Fibroblast of peridontal ligament (primary cell): ENCODE results near the gene FGF1.

Source experiments
- DNase-seq: peaks from one replicate; pipeline ENCODE4 v3.0.0-alpha.2; 2010; ENCODE audit errors: extremely low read depth

FGF1 gene

DNA sequence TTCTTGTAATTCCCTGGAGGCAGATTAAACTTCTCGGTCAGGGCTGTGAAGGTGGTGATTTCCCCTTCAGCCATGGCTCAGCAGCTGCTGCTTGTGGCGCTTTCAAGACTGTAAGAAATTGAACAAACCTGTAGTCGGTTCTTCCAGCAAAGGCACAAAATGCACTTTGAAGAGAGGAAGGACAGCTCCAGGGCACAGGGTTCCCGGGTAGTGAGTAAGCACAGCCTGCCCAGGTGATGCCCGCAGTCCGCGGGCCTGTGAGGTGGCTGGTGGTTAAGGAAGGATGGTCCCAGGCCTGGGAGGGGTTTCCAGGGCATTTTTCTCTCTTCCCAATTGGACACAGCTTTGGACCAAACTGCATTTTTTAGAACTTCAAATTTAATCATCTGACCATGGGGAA is 71.8 kb downstream of the FGF1 start:
- DNase-seq: no peak

DNA sequence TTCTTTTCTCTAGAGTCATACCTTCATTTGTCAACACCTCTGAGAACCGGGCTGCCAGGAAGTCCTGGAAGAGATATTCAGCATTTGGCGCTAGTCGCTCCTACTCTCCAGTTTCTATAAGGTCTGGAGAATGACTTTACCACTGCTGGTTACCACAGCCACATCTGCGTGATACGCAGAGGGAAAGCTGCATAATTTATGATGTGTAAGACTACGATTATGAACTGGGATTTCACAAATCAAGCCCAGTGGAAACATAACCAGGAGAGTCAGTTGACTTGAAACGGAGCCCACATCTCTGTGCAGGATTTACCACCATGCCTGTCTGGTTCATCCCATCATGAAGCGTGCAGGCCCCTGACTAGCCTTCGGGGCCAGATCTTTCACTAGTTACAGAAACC is 72.6 kb downstream of the FGF1 start:
- no peak for DNase-seq

DNA sequence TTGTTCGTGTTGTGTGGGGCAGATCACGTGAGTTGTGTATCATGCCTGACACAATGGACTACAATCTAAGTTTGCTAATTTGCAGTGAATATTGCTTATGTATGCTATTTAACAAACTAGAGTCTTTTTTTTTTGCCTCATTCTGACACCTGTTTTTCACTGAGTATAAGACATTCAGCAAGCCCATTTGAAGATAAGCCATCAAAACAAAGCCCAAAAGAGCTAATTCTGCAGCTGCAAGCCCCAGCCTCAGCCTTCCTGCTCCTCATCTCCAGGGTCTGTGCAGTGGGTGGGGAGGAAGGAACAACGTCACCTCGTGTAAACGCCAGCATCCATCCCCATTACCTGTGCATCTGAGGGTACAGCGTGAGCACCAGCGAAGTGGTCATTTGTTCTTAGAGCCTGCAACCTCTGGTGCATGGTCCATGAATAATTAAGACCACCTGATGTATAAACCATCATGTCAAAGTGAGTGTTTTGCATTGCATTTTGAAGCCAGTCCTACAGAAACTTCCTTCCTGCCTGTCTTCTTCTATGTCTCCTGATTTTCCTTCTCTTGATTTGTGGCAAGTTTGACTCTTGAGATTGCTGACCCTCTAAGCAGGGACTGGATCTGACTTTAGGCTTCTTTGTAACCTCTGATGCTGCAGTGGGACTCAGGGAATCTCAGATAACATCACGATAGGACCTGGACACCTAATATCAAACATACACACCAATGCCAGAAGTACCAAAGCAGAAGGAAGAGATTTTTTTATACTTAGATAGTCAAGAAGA is 73.2 kb downstream of the FGF1 start:
- no peak for DNase-seq

DNA sequence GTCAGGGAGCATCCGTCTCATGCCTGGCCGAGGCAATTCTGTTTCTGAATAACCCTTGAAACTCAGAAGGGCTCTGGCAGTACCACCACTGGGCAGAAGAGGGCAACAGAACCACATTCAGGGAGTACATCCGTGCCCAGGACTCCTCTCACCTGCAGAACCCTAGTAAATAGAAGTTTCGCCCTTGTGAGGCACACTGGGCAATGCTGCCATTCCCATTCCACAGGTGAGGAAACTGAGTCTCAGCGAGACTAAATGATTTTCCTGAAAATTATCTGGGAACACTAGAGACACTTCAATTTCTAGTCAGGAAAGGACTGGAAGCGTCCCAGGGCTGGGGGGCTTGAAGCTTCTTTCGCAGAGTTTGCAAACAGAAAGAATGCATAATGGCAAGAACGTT is 74.7 kb downstream of the FGF1 start:
- peak; percentile 75 for DNase-seq

DNA sequence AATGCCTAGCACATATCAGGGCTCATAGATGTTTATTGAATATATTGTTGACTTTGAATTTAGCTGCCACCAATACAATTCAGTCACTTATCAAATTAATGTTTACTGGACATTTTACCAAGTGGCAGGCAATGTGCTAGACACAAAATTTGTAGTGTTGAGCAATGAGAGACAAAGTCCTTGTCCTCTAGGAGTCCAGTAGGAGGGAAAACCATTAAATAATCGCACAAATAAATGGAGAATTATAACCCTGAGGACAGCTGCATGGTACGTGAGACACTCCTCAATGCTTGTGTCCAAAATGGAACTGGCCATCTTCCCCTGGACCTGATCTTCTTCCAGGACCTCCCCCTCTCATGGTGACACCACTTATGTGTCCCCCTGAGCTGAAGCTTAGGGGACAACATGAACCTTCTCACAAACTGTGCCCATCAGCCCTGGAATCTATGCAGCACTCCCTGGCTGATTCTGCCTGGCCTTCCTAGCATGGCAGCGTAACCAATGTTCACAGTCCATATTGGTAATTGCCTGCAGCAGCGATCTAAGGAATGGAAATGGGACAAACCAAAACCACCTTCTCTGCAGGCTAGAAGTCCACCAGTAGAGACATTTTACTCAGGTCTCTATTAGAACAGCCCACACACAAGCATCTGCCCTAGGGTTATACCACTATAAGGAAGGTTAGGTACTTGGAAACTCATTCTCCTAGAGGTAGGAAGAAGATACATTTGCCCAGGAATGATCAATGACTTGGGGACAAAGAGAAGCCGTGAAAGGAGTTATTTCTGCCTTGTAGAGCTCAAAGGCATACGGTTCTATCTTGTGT is 75.5 kb downstream of the FGF1 start:
- no peak for DNase-seq

DNA sequence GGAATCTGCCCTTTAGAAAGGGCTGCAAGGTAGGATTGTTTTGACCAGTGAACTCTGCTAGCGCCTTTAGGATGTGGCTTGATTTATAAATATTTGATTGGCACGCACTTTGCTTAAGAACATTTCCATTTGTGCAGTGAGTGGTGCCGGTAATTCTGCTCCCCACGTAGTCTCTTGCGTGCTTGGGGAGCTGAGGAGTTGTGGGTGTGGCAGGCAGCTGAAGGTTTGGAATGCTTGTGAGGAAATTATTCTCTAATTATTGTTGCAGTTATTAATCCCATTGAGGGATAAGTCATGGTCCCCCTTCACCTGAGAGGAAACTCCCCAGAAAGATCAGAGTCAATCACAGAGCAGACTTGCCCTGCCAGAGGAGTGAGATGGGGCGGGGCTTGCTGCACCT is 76.7 kb downstream of the FGF1 start:
- no peak for DNase-seq

DNA sequence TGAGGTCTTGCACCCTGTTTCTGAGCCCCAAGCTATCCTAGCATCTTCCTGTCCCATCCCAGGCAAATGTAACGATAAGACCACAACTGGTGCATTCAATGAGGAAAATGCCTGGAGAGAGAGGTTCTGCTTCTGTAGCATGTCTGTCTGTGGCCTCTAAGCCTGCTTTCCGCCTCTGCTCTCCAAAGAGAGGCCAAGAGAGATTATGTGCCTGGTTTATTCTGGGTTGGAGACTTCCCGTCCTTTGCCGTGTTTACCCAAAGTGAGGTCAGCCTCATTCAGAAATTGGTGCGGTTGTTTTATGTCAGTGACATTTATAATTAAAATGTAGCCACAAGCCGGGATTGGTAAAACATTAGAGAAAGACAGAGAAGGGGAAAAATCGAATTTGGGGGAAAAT is 77.8 kb downstream of the FGF1 start:
- no peak for DNase-seq

DNA sequence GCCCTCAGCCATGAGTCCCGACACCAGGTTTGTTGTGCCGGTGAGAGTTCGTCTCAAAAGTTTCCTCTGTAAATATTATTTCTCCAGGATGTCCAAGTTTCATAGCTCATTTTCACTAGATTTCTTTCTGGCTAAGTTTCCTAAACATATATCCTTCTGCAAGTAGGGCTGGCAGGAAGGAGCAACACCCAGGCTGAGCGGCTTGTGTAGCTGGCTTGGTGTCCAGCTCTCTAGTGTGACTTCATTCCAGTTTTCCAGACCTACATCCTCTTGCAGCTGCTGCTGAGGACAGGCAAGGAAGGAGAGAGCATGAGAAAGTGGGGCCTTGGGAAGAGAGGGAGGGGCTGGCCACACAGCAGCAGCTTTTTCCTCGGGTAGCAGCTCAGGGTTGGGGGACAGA is 80.3 kb downstream of the FGF1 start:
- DNase-seq: no peak

DNA sequence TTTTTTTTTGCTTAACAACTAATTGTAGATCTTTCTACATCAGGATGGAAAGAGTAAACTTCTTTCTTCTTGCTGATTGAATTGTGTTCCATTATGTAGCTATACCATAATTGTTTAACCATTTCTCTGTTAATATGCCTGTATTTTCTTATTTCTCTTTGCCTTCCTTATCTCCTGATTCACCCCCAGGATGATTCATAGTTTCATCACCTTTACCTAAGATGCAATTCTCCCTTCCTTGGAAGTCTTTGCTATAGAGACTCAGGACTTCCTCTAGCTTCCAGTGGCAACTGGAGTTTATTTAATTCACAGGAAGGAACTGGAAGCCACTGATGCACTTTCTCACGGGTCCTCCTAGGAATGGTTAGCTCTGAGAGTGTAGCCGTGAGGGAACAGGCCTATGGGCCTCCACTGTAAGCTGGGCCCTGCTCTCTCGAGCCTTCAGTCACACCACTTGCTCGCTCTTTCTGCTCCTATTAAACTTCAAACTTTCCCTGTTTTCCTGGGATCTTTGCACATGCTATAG is 83.1 kb downstream of the FGF1 start:
- DNase-seq: no peak

DNA sequence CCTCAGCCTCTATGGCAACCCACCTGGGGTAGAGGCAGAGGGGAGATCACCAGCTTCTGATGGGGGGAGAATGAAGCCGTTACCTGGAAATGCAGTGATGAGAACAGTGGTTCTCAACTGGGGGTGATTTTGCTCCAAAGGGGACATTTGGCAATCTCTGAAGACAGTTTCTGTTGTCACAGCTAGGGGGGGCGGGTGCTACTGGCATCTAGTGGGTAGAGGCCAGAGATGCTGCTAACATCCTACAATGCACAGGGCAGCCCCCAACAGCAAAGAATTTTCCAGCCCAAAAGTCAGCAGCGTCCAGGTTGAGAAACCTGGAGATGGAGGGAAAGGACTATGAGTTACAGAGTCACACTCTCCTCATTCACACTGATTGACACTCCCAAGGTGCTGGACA is 84.5 kb downstream of the FGF1 start:
- no peak for DNase-seq

DNA sequence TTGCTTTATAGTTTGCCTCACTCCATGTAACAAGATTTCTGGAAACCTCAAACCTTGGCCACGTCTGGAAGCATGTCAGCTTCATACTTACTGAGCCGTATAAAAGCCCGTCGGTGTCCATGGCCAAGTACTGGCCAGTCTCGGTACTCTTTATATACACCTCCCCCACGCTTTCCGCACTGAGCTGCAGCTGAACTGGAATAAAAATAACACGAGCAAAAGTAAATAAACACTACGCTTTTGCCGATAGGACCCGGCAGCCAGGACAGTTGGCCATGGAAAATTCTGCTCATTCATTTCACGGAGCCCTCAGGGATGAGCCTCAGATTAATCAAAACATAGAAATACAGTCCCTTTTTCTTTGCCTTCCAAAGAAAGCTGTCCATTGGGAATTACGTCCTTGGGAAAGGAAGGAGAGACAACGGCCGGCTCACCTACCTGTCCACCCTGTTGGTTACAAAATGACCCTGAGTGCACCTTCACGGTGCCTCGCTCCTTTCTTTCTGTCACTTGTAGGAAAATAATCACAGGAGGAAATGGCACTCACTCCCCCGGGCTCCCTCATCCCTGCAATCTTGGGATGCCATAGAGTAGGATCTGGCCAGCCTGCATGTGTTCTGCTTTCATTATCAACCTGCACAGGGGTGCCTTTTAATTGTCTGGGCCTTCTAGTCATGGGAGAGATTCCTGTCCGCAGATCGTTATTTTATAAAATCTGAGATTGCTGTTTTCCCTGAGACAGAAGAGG is 85.1 kb downstream of the FGF1 start:
- peak; percentile 89 for DNase-seq

DNA sequence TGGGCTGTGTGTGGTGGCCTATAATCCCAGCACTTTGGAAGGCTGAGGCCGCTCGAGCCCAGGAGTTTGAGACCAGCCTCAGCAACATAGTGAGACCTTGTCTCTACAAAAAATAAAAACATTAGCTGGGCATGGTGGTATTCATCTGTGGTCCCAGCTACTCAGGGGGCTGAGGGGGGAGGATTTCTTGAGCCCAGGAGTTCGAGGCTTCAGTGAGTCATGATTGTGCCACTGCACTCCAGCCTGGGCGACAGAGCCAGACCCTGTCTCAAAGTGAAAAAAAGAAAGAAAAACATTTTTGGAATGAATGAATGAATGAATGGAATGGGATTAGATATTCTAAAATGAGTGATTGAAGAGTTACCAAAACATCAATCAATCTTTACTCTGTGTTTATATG is 85.8 kb downstream of the FGF1 start:
- DNase-seq: no peak

DNA sequence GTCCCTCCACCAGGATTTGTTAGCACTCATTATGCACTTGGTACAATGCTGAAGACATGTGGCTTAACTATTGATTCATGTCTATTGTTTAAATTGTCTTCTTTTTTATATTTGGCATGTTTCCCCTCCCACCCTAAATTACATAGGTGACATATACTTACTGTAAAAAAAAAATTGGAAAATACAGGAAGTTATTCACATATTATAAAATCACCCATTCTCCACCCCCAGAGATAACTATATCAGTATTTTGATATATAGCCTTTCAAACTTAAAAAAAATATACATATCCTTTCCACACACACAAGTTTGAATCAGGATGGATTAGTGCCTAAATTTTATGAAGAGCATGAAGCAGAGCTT is 87.6 kb downstream of the FGF1 start:
- no peak for DNase-seq

DNA sequence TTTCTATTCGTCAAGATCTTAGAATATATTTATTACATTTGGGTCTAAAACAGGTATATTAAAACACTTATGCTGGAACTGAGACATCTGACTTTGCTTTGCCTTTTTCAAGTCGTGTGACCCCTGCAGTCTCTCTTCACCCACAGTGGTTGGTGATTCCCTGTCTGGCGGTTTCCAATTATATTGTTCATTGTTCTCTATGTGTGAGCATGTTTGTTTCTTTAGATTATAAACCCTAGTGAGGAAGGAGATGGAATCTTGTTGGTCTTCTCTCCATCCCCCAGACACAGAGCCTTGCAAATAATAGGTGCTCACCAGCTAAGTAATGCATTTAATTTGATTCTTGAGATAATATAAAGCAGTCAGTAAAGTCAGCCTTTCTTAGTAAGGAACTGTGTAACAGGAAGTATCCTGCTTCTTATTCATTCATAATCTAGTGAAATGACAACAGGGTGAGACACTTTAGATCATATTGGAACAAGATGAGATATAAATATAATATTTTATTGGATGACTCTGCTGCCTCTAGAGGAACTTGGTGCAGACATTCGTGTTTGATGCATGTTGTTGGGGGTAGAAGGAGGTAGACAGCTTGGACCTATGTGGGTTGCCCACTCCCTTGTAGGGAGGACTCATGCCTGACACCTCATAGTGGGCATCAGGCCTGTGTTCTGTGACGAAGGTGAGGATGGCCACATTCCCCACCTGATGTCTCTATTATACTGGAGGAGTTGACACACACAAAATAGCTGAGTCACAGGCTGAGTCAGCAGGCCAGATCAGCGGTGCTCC is 88.1 kb downstream of the FGF1 start:
- peak; percentile 75 for DNase-seq

DNA sequence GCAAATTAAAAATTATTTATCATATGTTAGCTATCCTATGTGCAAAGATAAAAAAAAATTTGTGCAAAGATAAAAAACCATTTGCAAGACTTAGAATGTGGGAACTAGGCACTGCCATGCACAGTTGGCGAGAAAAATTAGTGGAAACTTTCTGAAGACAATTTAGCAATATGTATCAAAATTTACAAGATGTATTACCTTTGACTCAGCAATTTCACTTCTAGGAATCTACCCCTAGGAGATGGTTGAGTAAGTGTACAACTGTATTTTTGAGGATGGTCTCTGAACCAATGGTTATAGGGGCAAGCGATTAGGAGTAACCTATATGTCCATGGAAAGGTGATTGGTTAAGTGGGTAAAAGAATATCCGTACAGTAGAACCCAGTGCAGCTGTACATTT is 88.9 kb downstream of the FGF1 start:
- no peak for DNase-seq

DNA sequence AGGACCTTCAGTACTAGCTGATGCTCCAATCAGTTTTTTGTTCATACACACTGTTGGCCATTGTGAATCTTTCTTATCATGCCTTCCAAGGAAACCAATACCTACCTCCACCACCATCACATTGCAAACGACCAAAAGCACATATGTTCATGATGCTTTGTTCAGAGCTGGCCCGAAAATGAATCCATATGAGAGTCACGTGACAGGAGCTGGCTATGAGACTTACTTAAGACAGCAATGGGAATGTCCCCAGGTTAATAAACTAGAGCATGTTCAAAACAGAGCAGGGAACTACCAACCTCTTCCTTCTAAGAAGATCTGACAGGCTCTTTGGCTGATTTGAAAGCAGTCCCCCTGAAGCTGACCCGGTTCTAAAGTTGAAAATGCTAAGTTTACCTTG is 93.5 kb downstream of the FGF1 start:
- DNase-seq: no peak

DNA sequence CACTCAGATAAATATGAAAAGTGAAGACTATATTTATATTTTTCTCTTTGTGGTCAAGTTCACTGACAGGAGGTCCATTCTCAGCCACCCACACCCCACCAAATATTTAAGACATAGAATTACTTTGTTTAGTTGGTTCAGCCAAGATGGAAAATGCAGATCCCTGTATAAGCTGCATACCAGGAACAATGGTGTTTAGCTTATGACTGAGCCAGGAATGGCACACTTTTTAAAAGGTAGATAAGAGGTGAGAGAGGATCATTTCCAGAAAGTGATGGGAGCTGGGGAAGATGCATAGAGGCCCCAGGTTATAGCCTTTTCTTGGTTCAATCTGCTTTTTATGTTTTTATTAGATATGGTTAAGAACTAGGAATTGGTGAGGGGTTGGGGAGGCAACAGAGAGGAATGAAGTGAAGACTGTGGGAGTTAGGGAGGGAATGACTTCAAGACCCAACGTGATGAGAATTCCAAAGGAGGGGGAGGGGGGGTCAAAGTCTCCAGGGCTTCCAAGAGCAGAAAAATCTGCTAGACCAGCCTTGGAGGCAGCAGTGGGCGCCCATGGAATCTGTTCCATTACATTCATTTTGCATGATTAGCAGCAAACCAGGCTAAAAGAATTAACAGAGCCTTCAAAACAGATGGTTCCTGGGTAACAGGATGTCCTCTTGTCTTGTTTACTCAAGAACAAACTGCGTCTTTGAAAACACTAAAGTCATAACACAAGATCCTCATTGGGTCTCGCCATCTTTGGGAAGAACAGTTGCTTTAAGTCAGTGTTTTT is 95.2 kb downstream of the FGF1 start:
- peak; percentile 31 for DNase-seq

DNA sequence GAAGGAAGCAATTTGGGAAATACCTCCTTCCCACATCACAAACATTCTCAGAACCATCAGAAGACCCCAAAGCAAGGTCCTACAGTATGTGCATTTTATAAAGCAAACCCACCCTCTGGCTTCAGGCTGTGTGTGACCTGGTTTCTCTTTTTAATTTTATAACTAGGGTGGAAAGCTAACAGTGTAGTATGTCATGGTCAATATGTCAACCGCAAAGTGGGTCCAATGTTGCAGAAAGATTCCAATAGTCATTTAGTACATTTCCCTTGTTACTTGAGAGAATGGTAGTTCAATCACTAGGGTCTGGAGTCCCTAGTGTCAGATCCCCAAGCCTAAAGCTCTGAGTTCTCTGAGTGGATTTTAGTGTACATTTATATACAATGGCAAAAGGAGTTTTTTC is 96.2 kb downstream of the FGF1 start:
- DNase-seq: no peak

DNA sequence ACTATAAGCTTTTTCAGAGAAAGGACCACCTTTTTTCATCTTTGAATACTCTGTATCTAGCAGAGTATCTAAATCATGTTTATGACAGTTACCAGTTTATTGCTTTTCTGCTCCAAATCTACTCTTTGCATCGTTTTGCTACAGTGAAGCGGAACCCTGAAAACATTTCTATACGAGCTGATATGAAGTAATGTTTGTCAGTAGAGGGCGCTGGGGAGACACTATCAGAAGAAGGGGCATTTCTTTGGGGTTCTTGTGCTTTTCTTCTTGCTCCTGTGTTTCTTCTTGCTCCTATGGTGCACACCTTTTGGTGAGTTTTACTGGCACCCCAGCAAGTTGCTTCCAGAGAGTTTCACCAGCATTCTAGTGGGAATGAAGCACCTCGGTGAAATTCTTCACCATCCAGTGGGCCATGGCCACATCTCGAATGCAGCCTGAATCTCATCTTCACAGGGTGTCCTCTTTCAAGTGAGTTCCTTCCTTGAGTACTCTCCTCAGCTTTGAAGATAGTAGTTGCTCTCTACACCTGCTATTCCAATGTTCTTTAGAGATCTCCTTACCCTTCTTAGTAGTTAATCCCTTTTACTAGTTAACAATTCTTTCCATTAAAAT is 98.4 kb downstream of the FGF1 start:
- DNase-seq: peak; percentile 47

DNA sequence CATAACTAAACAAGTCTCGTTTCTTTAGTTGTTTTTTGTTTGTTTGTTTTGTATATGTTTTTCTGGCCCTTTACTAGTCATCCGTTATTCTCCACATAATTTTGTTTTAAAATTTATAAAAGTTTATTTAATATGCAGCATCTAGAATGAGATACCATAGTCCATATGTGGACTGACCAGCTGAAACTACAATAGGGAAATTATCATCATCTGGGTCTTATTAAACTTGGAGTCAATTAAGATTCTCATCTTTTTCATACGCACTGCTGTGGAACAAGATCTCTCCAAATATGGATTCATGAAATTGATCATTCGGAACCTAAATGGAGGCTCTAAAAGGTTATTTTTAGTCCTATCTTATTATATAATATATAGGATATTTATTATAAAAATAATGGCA is 99.3 kb downstream of the FGF1 start:
- DNase-seq: no peak
